ENCODE results near the gene PLCG2.

The PLCG2 gene

GRCh38 chr16:81831722-81832126, 52.6 kb downstream of the PLCG2 start:
- TF ChIP-seq REST (IDR thresholded peaks at IDR 0.05; ENCODE audit: insufficient read depth in 1 of 2, low read depth in 2 of 2, low read length in 2 of 2) (no peak), TAF1 (IDR thresholded peaks at IDR 0.05; ENCODE audit: borderline replicate concordance, insufficient read depth, low read length) (no peak), POLR2AphosphoS5 (IDR thresholded peaks at IDR 0.05; ENCODE audit: low read depth, low read length) (no peak), FOXP2 (optimal IDR thresholded peaks at IDR 0.05; ENCODE audit: borderline replicate concordance, extremely low read depth, extremely low read length, insufficient read depth) (no peak), SIN3A (IDR thresholded peaks at IDR 0.05; ENCODE audit: borderline replicate concordance, insufficient read depth, low read length) (no peak)

DNA sequence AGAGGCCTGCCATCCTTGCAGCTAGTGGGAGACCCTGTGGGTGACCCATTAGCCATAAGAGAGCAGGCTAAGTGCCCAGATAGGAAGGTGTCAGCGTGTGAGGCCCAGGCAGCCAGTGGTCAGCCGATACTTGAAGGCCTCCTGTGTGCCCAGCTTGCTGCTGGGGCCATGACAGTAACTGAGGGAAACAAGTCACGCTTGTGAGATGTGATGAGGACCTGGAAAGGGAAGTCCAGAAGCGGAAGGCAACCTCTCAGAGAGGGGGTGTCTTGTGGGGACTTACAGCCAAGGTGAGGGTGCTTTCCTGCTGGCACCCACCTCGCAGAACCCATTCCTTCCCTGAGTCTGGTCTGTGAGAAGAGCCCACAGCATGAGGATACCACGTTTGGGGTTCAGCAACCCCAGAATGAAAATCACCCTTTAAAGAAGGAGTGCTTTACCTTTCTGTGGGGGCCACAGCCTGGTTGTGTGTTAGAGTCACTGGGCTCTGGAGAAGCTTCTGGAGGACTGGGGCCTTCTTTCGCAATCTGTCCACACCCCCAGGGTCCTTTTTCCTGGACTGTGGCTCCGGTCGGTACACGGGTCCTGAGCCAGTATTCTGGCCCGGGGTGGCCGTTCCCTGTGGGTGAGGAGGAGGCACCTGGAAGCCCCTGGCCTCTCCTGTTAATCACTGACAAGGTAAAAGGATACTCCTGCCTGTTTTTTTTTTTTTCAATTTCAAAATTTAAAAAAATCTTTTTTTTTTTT, 53.9 kb downstream of the PLCG2 start:
- TF ChIP-seq SIN3A (IDR thresholded peaks at IDR 0.05; ENCODE audit: borderline replicate concordance, insufficient read depth, low read length) = no peak

- no peak for TF ChIP-seq TAF1 (IDR thresholded peaks at IDR 0.05; ENCODE audit: borderline replicate concordance, insufficient read depth, low read length)
- TF ChIP-seq FOXP2 (optimal IDR thresholded peaks at IDR 0.05; ENCODE audit: borderline replicate concordance, extremely low read depth, extremely low read length, insufficient read depth) = no peak
- TF ChIP-seq SIN3A (IDR thresholded peaks at IDR 0.05; ENCODE audit: borderline replicate concordance, insufficient read depth, low read length) = no peak
- no peak for TF ChIP-seq REST (IDR thresholded peaks at IDR 0.05; ENCODE audit: insufficient read depth in 1 of 2, low read depth in 2 of 2, low read length in 2 of 2)
- TF ChIP-seq POLR2AphosphoS5 (IDR thresholded peaks at IDR 0.05; ENCODE audit: low read depth, low read length) = no peak
Measured at GRCh38 chr16:81833751-81834150, 54.7 kb downstream of the PLCG2 start.

GRCh38 chr16:81834868-81835267, 55.8 kb downstream of the PLCG2 start:
- TF ChIP-seq TAF1 (IDR thresholded peaks at IDR 0.05; ENCODE audit: borderline replicate concordance, insufficient read depth, low read length) = no peak
- TF ChIP-seq SIN3A (IDR thresholded peaks at IDR 0.05; ENCODE audit: borderline replicate concordance, insufficient read depth, low read length) = no peak
- TF ChIP-seq FOXP2 (optimal IDR thresholded peaks at IDR 0.05; ENCODE audit: borderline replicate concordance, extremely low read depth, extremely low read length, insufficient read depth) = no peak
- TF ChIP-seq REST (IDR thresholded peaks at IDR 0.05; ENCODE audit: insufficient read depth in 1 of 2, low read depth in 2 of 2, low read length in 2 of 2) = no peak
- no peak for TF ChIP-seq POLR2AphosphoS5 (IDR thresholded peaks at IDR 0.05; ENCODE audit: low read depth, low read length)

GRCh38 chr16:81836279-81837054, 57.4 kb downstream of the PLCG2 start:
- no peak for TF ChIP-seq REST (IDR thresholded peaks at IDR 0.05; ENCODE audit: insufficient read depth in 1 of 2, low read depth in 2 of 2, low read length in 2 of 2)
- TF ChIP-seq POLR2AphosphoS5 (IDR thresholded peaks at IDR 0.05; ENCODE audit: low read depth, low read length) = no peak
- TF ChIP-seq TAF1 (IDR thresholded peaks at IDR 0.05; ENCODE audit: borderline replicate concordance, insufficient read depth, low read length) = no peak
- no peak for TF ChIP-seq FOXP2 (optimal IDR thresholded peaks at IDR 0.05; ENCODE audit: borderline replicate concordance, extremely low read depth, extremely low read length, insufficient read depth)
- TF ChIP-seq SIN3A (IDR thresholded peaks at IDR 0.05; ENCODE audit: borderline replicate concordance, insufficient read depth, low read length) = no peak

Measured in PFSK-1 (cell line).